Measurements from ENCODE around the gene NUP43.

The NUP43 gene

DNA sequence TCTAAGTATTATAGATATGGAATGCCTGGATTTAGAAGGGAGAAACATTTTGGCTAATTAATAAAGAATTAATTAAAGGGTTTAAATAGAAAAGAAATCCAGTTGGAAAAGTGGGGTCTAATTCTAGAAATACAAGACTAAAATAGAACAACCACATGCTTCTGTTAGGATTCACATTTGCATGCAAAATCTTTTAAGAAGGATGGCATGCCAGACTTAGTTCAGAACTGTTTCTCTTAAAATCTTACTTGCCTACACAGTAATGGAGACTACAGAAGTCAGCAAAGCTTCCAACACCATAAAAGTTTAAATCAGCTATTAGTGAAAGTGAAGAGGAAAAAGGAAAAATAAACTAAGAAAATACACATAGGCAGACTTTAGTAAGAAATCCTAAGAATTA, 65.1 kb downstream of the NUP43 start:
- Mint-ChIP-seq H3K27me3 (ENCODE audit: low read depth) (no peaks in the 10 kb centered on the region), H3K4me1 (peaks cover 16% of the 10 kb centered on the region), H3K36me3 (ENCODE audit: low read depth) (peaks cover 58% of the 10 kb centered on the region), H3K27ac (peak overlapping the region in 1 of 3 experiments; percentile 36), H3K4me3 (no peak overlapping the region), H3K9me3 (no peaks in the 10 kb centered on the region)
- TF ChIP-seq, protein P1, sequence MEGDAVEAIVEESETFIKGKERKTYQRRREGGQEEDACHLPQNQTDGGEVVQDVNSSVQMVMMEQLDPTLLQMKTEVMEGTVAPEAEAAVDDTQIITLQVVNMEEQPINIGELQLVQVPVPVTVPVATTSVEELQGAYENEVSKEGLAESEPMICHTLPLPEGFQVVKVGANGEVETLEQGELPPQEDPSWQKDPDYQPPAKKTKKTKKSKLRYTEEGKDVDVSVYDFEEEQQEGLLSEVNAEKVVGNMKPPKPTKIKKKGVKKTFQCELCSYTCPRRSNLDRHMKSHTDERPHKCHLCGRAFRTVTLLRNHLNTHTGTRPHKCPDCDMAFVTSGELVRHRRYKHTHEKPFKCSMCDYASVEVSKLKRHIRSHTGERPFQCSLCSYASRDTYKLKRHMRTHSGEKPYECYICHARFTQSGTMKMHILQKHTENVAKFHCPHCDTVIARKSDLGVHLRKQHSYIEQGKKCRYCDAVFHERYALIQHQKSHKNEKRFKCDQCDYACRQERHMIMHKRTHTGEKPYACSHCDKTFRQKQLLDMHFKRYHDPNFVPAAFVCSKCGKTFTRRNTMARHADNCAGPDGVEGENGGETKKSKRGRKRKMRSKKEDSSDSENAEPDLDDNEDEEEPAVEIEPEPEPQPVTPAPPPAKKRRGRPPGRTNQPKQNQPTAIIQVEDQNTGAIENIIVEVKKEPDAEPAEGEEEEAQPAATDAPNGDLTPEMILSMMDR (IDR thresholded peaks at IDR 0.05; ENCODE audit: unreplicated experiment in 3 of 3): no peak

- H3K36me3 Mint-ChIP-seq (ENCODE audit: low read depth): peaks cover 59% of the 10 kb centered on the region
- H3K9me3 Mint-ChIP-seq: no peaks in the 10 kb centered on the region
- H3K27me3 Mint-ChIP-seq (ENCODE audit: low read depth): no peaks in the 10 kb centered on the region
- no peak overlapping the region for H3K4me3 Mint-ChIP-seq
- peaks cover 16% of the 10 kb centered on the region for H3K4me1 Mint-ChIP-seq
- H3K27ac Mint-ChIP-seq: no peak overlapping the region
- TF ChIP-seq, protein P1 (IDR thresholded peaks at IDR 0.05; ENCODE audit: unreplicated experiment in 3 of 3): no peak
Observed at GRCh38 chr6:149680503-149680902, 65.8 kb downstream of the NUP43 start.
